ENCODE results near the gene EFS. TPM values are rescaled to one million over a fixed set of nuclear protein-coding genes. Genes with fewer than 3 reads are reported as not detected.

EFS gene
- total and polyA plus RNA-seq, 2 experiments from 2014 or later, result 9.7 to 21.9 TPM

DNA sequence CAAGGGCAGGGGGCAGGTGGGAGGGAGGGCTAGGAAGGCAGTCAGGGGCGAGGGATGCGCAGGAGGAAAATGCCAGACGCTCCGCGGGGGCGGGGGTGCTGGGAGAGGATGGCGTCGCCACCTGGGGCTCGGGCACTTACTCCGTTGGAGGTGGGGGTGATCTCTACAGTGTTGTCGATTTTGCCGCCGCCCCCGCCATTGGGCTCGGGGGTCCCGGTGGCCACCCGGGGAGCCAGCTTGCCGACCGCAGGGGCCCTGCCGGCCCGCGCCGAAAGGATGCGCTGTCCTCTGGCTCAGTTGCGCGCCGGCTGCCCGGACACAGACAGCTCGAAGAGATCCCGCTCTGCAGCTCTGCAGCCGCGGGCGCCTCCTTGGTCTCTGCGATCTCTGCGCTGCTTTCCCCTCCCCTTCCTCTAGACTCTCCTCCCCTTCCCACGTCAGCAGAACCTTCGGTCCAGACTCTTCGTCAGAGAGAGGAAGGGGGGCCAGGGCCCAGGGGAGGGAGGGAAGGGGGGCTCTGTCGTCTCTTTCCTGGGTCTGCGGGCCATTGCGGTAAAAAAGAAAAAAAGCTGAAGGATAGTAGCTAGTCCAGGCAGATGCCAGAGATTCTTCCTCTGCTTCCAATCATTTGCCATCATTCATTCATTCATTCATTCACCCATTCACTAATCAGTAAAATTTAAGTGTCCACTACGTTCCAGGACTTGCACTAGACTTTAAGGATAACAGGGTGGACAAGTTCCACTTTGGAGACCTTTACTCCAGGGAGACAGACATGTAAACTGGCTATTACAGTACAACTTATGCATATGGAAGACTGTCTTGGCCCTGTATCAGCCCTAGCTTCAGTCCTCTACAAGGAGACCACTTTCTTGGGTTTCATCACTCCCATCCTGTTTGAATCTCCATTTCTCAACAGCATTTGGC, 12.2 kb downstream of the EFS start, which contains the start of gene SLC22A17:
Gene SLC22A17, minus strand, starts transcription at position 382 of the 927 bp plus-strand sequence.
- H3K4me2 ChIP-seq, result peak within 1 kb of the TSS; percentile 99
- no peaks in the 10 kb centered on the region for H3K9me3 ChIP-seq (ENCODE audit: low read depth)
- H3K36me3 ChIP-seq (replicated peaks; ENCODE audit: insufficient read depth, low read depth), result no peaks in the 10 kb centered on the region
- peak within 1 kb of the TSS; percentile 66 for H3K27ac ChIP-seq
- WGBS (ENCODE audit: low lambda C conversion rate, missing lambda C conversion rate), result 4% methylated on average over 16 of the region's 42 CpGs
- no peaks in the 10 kb centered on the region for H3K79me2 ChIP-seq
- no peaks in the 10 kb centered on the region for H3K4me1 ChIP-seq (ENCODE audit: insufficient read depth)
- no peaks in the 10 kb centered on the region for H3K27me3 ChIP-seq
- no peaks in the 10 kb centered on the region for H3K9me2 ChIP-seq (replicated peaks; ENCODE audit: insufficient read depth)
- H2AFZ ChIP-seq, result peak within 1 kb of the TSS; percentile 91
- peak within 1 kb of the TSS; percentile 68 for H3K4me3 ChIP-seq
- DNase-seq (ENCODE audit: low spot score), result peak; percentile 93
- no peaks in the 10 kb centered on the region for H4K20me1 ChIP-seq (ENCODE audit: insufficient read depth, poor library complexity, severe bottlenecking)
- no peak for TF ChIP-seq EZH2phosphoT487 (IDR thresholded peaks at IDR 0.05; ENCODE audit: low read depth, severe bottlenecking, unreplicated experiment)
- TF ChIP-seq CTCF (IDR thresholded peaks at IDR 0.05; ENCODE audit: poor library complexity), result peak; percentile 8
- TF ChIP-seq EZH2 (IDR thresholded peaks at IDR 0.05; ENCODE audit: borderline replicate concordance), result no peak

GRCh38 chr14:23351681-23352505, 13.1 kb downstream of the EFS start:
- H3K27ac ChIP-seq, result peak overlapping the region; percentile 29
- no peaks in the 10 kb centered on the region for H3K9me2 ChIP-seq (replicated peaks; ENCODE audit: insufficient read depth)
- no peaks in the 10 kb centered on the region for H3K9me3 ChIP-seq (ENCODE audit: low read depth)
- DNase-seq (ENCODE audit: low spot score), result peak; percentile 42
- whole genome bisulfite sequencing (ENCODE audit: low lambda C conversion rate, missing lambda C conversion rate), result 14% methylated on average over 34 of the region's 61 CpGs
- H3K4me2 ChIP-seq, result peak overlapping the region; percentile 99
- no peaks in the 10 kb centered on the region for H3K36me3 ChIP-seq (replicated peaks; ENCODE audit: insufficient read depth, low read depth)
- H3K27me3 ChIP-seq, result no peaks in the 10 kb centered on the region
- H3K4me1 ChIP-seq (ENCODE audit: insufficient read depth), result no peaks in the 10 kb centered on the region
- peak overlapping the region; percentile 68 for H3K4me3 ChIP-seq
- H2AFZ ChIP-seq, result peak overlapping the region; percentile 91
- no peaks in the 10 kb centered on the region for H3K79me2 ChIP-seq
- no peaks in the 10 kb centered on the region for H4K20me1 ChIP-seq (ENCODE audit: insufficient read depth, poor library complexity, severe bottlenecking)
- TF ChIP-seq EZH2phosphoT487 (IDR thresholded peaks at IDR 0.05; ENCODE audit: low read depth, severe bottlenecking, unreplicated experiment) (no peak), CTCF (IDR thresholded peaks at IDR 0.05; ENCODE audit: poor library complexity) (peak; percentile 21)

GRCh38 chr14:23349156-23349845, 15.7 kb downstream of the EFS start:
- H3K9me3 ChIP-seq (ENCODE audit: low read depth), result no peaks in the 10 kb centered on the region
- WGBS (ENCODE audit: low lambda C conversion rate, missing lambda C conversion rate), result 98% methylated on average over 8 of the region's 8 CpGs
- TF ChIP-seq EZH2 (IDR thresholded peaks at IDR 0.05; ENCODE audit: borderline replicate concordance) (no peak), EZH2phosphoT487 (IDR thresholded peaks at IDR 0.05; ENCODE audit: low read depth, severe bottlenecking, unreplicated experiment) (no peak)

More at GRCh38 chr14:23349156-23349845, 15.7 kb downstream of the EFS start:
- Histone ChIP-seq H4K20me1 (ENCODE audit: insufficient read depth, poor library complexity, severe bottlenecking) (no peaks in the 10 kb centered on the region), H3K27ac (no peak overlapping the region), H3K36me3 (replicated peaks; ENCODE audit: insufficient read depth, low read depth) (no peaks in the 10 kb centered on the region), H3K4me3 (no peak overlapping the region), H3K4me2 (no peak overlapping the region), H3K27me3 (no peaks in the 10 kb centered on the region), H3K9me2 (replicated peaks; ENCODE audit: insufficient read depth) (no peaks in the 10 kb centered on the region), H3K79me2 (no peaks in the 10 kb centered on the region), H2AFZ (no peak overlapping the region), H3K4me1 (ENCODE audit: insufficient read depth) (no peaks in the 10 kb centered on the region)
- no peak for DNase-seq (ENCODE audit: low spot score)
